HL-60 (cell line): Measurements from ENCODE around the gene SLC7A4.

Experiments used
- DNase-seq, 2 experiments: peaks; one replicate each; pipeline ENCODE4 v3.0.0-alpha.2; 2010 to 2020; ENCODE audit warnings: low read depth in 1 of 2, low spot score in 1 of 2
- H3K27ac ChIP-seq: fragments of 250-450 bp; sonication (Bioruptor Pico); replicated peaks from 2 replicates; pipeline ENCODE4 v1.5.1; 2020; ENCODE audit warnings: mild to moderate bottlenecking, moderate library complexity
- H3K27me3 ChIP-seq: fragments of 250-450 bp; sonication (Bioruptor Pico); 2 replicates; pipeline ENCODE4 v1.5.1; 2021; ENCODE audit warnings: mild to moderate bottlenecking, moderate library complexity; ENCODE audit not compliant: insufficient read depth, poor library complexity, severe bottlenecking
- H3K4me3 ChIP-seq: replicated peaks from 2 replicates; pipeline ENCODE4 v1.5.1; 2011; ENCODE audit warnings: mild to moderate bottlenecking, control low read depth, low read length; ENCODE audit not compliant: insufficient read depth
- GABPA ChIP-seq: IDR thresholded peaks from 2 replicates; pipeline ENCODE4 v1.6.1; 2012; ENCODE audit warnings: low read depth
- POLR2AphosphoS5 ChIP-seq: IDR thresholded peaks from 2 replicates; pipeline ENCODE4 v1.6.1; 2012; ENCODE audit warnings: low read depth
- SPI1 ChIP-seq: IDR thresholded peaks from 2 replicates; pipeline ENCODE4 v1.6.1; 2012; ENCODE audit warnings: low read depth, mild to moderate bottlenecking, borderline replicate concordance
- TF ChIP-seq, protein P1 (sequence below): IDR thresholded peaks from one replicate; pipeline ENCODE4 v1.5.1; 2011; ENCODE audit warnings: low read length, control low read depth, inconsistent platforms; ENCODE audit not compliant: insufficient read depth
- TF ChIP-seq, protein P2 (sequence below): IDR thresholded peaks from 2 replicates; pipeline ENCODE4 v1.6.1; 2012; ENCODE audit warnings: low read depth; ENCODE audit not compliant: insufficient replicate concordance

The SLC7A4 gene

DNA sequence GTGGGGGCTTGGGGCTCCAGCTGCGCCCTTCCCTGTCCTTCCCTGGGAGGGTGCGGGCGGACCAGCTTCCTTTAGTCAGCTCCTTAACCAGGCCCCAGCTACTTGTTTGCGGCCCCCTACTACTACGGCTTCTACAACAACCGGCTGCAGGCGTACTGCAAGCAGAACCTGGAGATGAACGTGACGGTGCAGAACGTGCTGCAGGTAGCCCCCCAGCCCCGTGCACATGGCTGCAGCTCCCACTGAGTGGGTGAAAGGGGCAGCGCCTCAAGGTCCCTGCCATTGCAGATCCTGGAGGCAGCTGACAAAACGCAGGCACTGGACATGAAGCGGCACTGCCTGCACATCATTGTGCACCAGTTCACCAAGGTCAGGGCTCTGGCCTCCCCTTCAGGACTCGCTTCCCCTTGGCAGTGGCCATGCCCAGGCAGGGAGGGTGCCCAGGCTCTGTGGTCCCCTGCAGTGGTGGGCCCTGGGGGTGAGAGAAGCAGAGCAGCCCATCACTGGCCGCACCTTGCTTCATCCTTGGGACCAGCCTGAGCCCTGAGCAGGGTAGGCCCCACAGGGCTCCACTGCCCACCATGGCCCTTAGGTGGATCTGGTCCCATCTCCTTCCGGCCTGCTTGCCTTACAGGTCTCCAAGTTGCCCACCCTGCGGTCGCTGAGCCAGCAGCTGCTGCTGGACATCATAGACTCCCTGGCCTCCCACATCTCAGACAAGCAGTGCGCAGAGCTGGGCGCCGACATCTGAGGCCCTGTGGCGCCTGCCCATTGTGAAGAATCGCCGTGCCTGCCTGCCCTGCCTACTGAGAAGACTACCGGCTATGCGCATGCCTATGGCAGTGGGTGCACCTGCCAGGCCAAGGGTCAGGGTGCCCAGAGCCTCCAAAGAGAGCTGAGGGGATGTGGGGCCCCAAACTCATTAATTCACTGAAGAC lies 35.5 kb downstream of the SLC7A4 start:
- DNase-seq = no peak
- H3K27ac ChIP-seq = no peak overlapping the region
- no peak overlapping the region for H3K4me3 ChIP-seq
- no peaks in the 10 kb centered on the region for H3K27me3 ChIP-seq
- TF ChIP-seq GABPA (no peak), POLR2AphosphoS5 (no peak), SPI1 (no peak)
- TF ChIP-seq, protein P1, sequence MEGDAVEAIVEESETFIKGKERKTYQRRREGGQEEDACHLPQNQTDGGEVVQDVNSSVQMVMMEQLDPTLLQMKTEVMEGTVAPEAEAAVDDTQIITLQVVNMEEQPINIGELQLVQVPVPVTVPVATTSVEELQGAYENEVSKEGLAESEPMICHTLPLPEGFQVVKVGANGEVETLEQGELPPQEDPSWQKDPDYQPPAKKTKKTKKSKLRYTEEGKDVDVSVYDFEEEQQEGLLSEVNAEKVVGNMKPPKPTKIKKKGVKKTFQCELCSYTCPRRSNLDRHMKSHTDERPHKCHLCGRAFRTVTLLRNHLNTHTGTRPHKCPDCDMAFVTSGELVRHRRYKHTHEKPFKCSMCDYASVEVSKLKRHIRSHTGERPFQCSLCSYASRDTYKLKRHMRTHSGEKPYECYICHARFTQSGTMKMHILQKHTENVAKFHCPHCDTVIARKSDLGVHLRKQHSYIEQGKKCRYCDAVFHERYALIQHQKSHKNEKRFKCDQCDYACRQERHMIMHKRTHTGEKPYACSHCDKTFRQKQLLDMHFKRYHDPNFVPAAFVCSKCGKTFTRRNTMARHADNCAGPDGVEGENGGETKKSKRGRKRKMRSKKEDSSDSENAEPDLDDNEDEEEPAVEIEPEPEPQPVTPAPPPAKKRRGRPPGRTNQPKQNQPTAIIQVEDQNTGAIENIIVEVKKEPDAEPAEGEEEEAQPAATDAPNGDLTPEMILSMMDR = no peak
- TF ChIP-seq, protein P2, sequence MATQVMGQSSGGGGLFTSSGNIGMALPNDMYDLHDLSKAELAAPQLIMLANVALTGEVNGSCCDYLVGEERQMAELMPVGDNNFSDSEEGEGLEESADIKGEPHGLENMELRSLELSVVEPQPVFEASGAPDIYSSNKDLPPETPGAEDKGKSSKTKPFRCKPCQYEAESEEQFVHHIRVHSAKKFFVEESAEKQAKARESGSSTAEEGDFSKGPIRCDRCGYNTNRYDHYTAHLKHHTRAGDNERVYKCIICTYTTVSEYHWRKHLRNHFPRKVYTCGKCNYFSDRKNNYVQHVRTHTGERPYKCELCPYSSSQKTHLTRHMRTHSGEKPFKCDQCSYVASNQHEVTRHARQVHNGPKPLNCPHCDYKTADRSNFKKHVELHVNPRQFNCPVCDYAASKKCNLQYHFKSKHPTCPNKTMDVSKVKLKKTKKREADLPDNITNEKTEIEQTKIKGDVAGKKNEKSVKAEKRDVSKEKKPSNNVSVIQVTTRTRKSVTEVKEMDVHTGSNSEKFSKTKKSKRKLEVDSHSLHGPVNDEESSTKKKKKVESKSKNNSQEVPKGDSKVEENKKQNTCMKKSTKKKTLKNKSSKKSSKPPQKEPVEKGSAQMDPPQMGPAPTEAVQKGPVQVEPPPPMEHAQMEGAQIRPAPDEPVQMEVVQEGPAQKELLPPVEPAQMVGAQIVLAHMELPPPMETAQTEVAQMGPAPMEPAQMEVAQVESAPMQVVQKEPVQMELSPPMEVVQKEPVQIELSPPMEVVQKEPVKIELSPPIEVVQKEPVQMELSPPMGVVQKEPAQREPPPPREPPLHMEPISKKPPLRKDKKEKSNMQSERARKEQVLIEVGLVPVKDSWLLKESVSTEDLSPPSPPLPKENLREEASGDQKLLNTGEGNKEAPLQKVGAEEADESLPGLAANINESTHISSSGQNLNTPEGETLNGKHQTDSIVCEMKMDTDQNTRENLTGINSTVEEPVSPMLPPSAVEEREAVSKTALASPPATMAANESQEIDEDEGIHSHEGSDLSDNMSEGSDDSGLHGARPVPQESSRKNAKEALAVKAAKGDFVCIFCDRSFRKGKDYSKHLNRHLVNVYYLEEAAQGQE = no peak

DNA sequence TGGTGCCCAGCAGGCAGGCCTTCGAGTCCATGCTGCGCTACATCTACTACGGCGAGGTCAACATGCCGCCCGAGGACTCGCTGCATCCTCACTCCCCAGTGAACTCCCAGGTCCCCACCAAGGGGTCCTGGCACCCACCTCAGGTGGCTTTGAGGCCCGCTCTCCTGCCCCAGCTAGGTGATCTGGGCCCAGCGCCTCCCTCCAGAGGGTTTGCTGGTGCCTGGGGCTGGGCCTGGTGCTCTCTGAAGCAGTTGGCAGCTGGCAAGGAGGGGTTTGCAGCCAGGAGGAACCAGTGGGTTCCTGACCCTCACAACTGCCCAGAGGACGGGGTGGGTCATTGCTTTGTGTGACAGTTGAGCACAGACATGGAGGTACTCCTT lies 36.3 kb downstream of the SLC7A4 start:
- TF ChIP-seq POLR2AphosphoS5 (no peak), SPI1 (no peak), GABPA (no peak)
- TF ChIP-seq, protein P1 = no peak
- TF ChIP-seq, protein P2 = no peak
- no peak overlapping the region for H3K27ac ChIP-seq
- H3K27me3 ChIP-seq = no peaks in the 10 kb centered on the region
- H3K4me3 ChIP-seq = no peak overlapping the region
- DNase-seq = no peak

DNA sequence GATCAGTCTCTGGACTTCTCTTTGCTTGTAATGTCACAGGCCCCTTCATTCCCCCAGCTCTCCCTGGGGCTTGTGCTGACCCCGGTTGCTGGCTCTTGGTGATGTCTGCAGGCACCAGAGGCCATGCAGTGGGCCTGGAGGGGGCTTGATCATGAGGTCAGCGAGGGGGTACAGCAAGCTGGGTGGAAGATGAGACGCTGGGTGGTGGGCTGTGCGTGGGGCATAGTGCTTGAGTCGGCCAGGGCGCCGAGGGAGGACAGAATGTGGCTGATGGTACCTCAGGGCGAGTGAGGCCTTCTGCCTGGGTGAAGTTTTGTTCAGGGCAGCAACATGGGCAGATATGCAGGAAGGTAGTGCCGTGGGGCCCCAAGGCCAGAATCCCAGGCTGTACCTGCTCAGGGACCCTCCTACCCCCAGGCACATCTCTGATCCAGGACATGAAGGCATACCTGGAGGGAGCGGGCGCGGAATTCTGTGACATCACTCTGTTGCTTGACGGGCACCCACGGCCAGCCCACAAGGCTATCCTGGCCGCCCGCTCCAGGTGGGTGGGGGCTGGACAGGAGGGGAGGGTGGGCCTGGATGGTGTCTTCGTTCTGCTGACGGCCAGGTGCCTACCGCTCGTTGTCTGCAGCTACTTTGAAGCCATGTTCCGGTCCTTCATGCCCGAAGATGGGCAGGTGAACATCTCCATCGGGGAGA lies 36.9 kb downstream of the SLC7A4 start:
- Histone ChIP-seq H3K27me3 (no peaks in the 10 kb centered on the region), H3K27ac (no peak overlapping the region), H3K4me3 (no peak overlapping the region)
- TF ChIP-seq, protein P1 = no peak
- TF ChIP-seq POLR2AphosphoS5 (no peak), SPI1 (no peak), GABPA (no peak)
- TF ChIP-seq, protein P2 = no peak
- no peak for DNase-seq
